ENCODE measurements around the gene PGBD5.

PGBD5 gene

GRCh38 chr1:230382001-230382491 is 44.1 kb downstream of the PGBD5 start:
- Histone ChIP-seq H3K36me3 (ENCODE audit: control insufficient read depth, insufficient read depth, low read length) (no peaks in the 10 kb centered on the region), H3K4me1 (ENCODE audit: control insufficient read depth, insufficient read depth, low read length) (no peaks in the 10 kb centered on the region), H3K27me3 (ENCODE audit: control insufficient read depth, insufficient read depth, low read length) (no peaks in the 10 kb centered on the region), H3K9me3 (ENCODE audit: control insufficient read depth, insufficient read depth, low read length) (no peaks in the 10 kb centered on the region), H3K4me3 (ENCODE audit: low read depth, low read length) (no peak overlapping the region), H3K9ac (ENCODE audit: low read depth, low read length) (no peak overlapping the region)

DNA sequence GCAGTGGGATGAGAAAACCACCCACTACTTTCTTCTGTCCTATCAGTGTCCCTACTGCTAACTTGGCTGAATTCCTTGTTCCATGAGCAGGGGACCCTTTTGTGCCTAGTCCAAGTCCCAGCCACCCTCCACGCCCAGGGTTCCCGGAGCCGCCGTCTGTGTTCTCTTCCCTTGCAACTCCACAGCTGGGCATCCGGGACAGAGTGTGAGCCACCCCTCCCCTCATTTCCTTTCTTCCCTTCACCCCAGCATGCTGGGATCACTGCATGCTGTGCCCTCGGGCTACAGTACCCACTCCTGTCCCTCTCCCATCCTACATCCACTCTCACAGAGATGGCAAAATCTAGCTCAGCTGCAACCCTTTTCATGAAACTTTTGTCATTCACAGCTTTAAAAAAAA is 44.5 kb downstream of the PGBD5 start:
- no peaks in the 10 kb centered on the region for H3K4me1 ChIP-seq (ENCODE audit: control insufficient read depth, insufficient read depth, low read length)
- no peaks in the 10 kb centered on the region for H3K9me3 ChIP-seq (ENCODE audit: control insufficient read depth, insufficient read depth, low read length)
- H3K9ac ChIP-seq (ENCODE audit: low read depth, low read length) = no peak overlapping the region
- no peaks in the 10 kb centered on the region for H3K27me3 ChIP-seq (ENCODE audit: control insufficient read depth, insufficient read depth, low read length)
- H3K4me3 ChIP-seq (ENCODE audit: low read depth, low read length) = no peak overlapping the region
- no peaks in the 10 kb centered on the region for H3K36me3 ChIP-seq (ENCODE audit: control insufficient read depth, insufficient read depth, low read length)

DNA sequence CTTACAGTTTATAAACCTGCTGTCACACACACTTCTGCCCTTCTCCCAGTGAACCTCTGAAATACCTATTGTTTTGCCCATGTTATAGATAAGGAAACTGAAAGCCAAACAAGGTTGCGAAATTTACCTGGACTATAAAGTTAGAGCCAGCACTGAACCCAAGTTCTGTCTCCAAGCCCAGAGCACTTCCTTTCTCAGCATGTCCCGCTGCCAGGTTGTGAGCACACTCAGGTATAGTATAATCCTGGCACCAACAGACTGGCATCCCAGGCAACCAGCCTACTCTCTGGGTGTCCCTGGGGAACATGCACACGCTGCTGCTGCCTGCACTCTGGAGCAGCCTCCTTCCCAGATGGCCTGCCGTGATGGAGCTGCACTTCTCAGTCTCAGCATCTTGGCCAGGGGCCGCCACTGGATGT is 45.1 kb downstream of the PGBD5 start:
- H3K27me3 ChIP-seq (ENCODE audit: control insufficient read depth, insufficient read depth, low read length) = no peaks in the 10 kb centered on the region
- no peaks in the 10 kb centered on the region for H3K36me3 ChIP-seq (ENCODE audit: control insufficient read depth, insufficient read depth, low read length)
- H3K9ac ChIP-seq (ENCODE audit: low read depth, low read length) = no peak overlapping the region
- H3K4me3 ChIP-seq (ENCODE audit: low read depth, low read length) = no peak overlapping the region
- H3K9me3 ChIP-seq (ENCODE audit: control insufficient read depth, insufficient read depth, low read length) = no peaks in the 10 kb centered on the region
- H3K4me1 ChIP-seq (ENCODE audit: control insufficient read depth, insufficient read depth, low read length) = no peaks in the 10 kb centered on the region

DNA sequence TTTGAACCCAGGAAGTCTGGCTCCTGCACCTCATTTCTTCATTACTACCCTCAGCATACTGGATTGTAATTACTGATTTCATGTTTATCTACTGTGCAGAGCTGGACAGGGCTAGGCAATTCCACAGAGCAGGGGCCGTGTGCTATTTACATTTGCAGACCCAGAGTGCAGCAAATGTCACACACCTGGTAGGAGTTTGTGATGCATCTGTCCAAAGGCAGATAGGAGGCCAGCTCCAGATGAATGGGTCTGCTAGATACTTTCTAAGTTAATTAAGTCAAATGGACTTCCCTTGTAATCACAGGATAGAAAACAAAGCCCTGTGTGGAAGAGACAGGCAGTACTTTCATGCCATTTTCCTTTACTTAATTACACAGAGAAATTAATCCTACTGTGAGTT is 46.2 kb downstream of the PGBD5 start:
- Histone ChIP-seq H3K9ac (ENCODE audit: low read depth, low read length) (no peak overlapping the region), H3K4me3 (ENCODE audit: low read depth, low read length) (no peak overlapping the region), H3K36me3 (ENCODE audit: control insufficient read depth, insufficient read depth, low read length) (no peaks in the 10 kb centered on the region), H3K27me3 (ENCODE audit: control insufficient read depth, insufficient read depth, low read length) (no peaks in the 10 kb centered on the region), H3K4me1 (ENCODE audit: control insufficient read depth, insufficient read depth, low read length) (no peaks in the 10 kb centered on the region), H3K9me3 (ENCODE audit: control insufficient read depth, insufficient read depth, low read length) (no peaks in the 10 kb centered on the region)

DNA sequence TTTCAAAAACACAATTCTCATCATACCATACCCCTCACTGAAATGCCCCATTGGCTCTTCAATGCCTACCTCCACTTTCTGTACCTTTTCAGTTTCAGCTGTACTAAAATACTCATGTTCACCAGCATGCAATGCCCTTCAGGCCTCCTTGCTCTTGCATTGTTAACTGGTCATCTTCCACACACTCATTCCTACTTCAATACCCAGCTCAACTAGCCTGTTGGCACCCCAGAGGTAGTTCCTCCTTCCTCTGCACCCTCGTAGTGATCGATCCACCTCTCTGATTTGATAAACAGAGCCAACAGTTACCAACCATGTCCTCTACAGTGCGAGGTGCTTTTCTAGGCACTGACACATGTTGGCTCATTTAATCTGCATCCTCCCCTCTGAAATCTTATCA is 46.7 kb downstream of the PGBD5 start:
- Histone ChIP-seq H3K36me3 (ENCODE audit: control insufficient read depth, insufficient read depth, low read length) (no peaks in the 10 kb centered on the region), H3K4me1 (ENCODE audit: control insufficient read depth, insufficient read depth, low read length) (no peaks in the 10 kb centered on the region), H3K4me3 (ENCODE audit: low read depth, low read length) (no peak overlapping the region), H3K27me3 (ENCODE audit: control insufficient read depth, insufficient read depth, low read length) (no peaks in the 10 kb centered on the region), H3K9ac (ENCODE audit: low read depth, low read length) (no peak overlapping the region), H3K9me3 (ENCODE audit: control insufficient read depth, insufficient read depth, low read length) (no peaks in the 10 kb centered on the region)

- no peaks in the 10 kb centered on the region for H3K4me1 ChIP-seq (ENCODE audit: control insufficient read depth, insufficient read depth, low read length)
- H3K36me3 ChIP-seq (ENCODE audit: control insufficient read depth, insufficient read depth, low read length) = no peaks in the 10 kb centered on the region
- H3K9ac ChIP-seq (ENCODE audit: low read depth, low read length) = no peak overlapping the region
- no peaks in the 10 kb centered on the region for H3K9me3 ChIP-seq (ENCODE audit: control insufficient read depth, insufficient read depth, low read length)
- H3K27me3 ChIP-seq (ENCODE audit: control insufficient read depth, insufficient read depth, low read length) = no peaks in the 10 kb centered on the region
- H3K4me3 ChIP-seq (ENCODE audit: low read depth, low read length) = no peak overlapping the region
Measured at GRCh38 chr1:230377851-230378250, 48.3 kb downstream of the PGBD5 start.

DNA sequence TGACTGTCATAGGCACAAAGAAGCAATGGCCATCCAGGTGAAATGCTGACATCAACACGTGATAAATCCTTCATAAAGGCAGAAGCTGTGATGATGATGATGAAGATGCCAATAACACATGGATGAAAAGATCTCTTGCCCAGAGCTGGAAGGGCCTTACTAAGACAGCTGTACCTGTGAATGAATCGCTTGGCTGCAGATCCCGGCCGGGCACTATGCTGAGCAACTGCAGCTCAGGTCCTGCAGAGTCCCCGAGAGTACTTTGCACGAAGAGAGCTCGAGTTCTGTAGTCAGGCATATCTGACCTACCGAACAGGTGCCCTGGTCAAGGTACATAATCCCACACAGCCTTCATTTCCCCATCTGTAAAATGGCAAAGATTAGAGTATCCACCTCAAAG is 48.8 kb downstream of the PGBD5 start:
- H3K9me3 ChIP-seq (ENCODE audit: control insufficient read depth, insufficient read depth, low read length) = no peaks in the 10 kb centered on the region
- no peak overlapping the region for H3K9ac ChIP-seq (ENCODE audit: low read depth, low read length)
- no peaks in the 10 kb centered on the region for H3K4me1 ChIP-seq (ENCODE audit: control insufficient read depth, insufficient read depth, low read length)
- H3K27me3 ChIP-seq (ENCODE audit: control insufficient read depth, insufficient read depth, low read length) = no peaks in the 10 kb centered on the region
- no peaks in the 10 kb centered on the region for H3K36me3 ChIP-seq (ENCODE audit: control insufficient read depth, insufficient read depth, low read length)
- H3K4me3 ChIP-seq (ENCODE audit: low read depth, low read length) = no peak overlapping the region

DNA sequence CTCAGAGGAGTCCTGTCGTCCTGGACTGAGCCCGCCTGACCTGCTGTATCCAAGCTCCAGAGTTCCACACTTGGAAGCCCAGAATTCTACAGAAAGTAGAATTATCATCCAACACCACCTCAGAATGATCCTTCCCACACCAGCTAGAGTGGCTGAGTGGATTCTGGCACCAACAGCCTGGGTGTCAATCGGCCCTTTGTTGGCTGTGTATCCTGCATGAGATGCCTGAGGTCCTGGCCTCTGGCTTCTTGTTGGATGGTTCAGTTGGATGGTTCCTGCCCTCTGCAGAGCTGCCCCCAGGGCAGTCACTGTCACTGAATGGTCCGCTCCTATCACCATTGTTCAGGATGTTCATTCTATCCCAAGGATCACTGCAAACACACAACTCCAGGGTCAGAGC is 49.8 kb downstream of the PGBD5 start:
- Histone ChIP-seq H3K36me3 (ENCODE audit: control insufficient read depth, insufficient read depth, low read length) (no peaks in the 10 kb centered on the region), H3K4me3 (ENCODE audit: low read depth, low read length) (no peak overlapping the region), H3K9me3 (ENCODE audit: control insufficient read depth, insufficient read depth, low read length) (no peaks in the 10 kb centered on the region), H3K27me3 (ENCODE audit: control insufficient read depth, insufficient read depth, low read length) (no peaks in the 10 kb centered on the region), H3K4me1 (ENCODE audit: control insufficient read depth, insufficient read depth, low read length) (no peaks in the 10 kb centered on the region), H3K9ac (ENCODE audit: low read depth, low read length) (no peak overlapping the region)

DNA sequence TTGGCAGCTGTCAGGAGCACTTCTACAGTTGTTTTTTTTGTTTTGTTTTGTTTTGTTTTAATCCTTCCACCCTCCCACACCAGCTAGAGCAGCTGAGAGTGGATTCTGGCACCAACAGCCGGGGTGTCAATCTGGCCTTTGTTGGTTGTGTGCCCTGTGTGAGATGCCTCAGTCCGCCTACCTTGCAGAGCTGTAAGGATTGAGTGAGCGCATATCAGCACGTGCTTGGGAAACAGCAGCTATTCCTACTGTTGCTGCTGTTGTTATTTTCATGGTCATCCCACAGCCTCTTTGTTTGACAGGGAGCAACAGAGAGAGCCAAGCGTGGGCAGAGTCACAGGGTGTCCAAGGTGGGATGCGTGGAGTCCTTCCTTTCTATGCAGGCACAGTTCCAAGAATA is 50.4 kb downstream of the PGBD5 start:
- H3K9ac ChIP-seq (ENCODE audit: low read depth, low read length) = no peak overlapping the region
- no peaks in the 10 kb centered on the region for H3K36me3 ChIP-seq (ENCODE audit: control insufficient read depth, insufficient read depth, low read length)
- no peaks in the 10 kb centered on the region for H3K9me3 ChIP-seq (ENCODE audit: control insufficient read depth, insufficient read depth, low read length)
- H3K4me3 ChIP-seq (ENCODE audit: low read depth, low read length) = no peak overlapping the region
- no peaks in the 10 kb centered on the region for H3K4me1 ChIP-seq (ENCODE audit: control insufficient read depth, insufficient read depth, low read length)
- no peaks in the 10 kb centered on the region for H3K27me3 ChIP-seq (ENCODE audit: control insufficient read depth, insufficient read depth, low read length)

GRCh38 chr1:230375147-230375546 is 51.0 kb downstream of the PGBD5 start:
- no peaks in the 10 kb centered on the region for H3K4me1 ChIP-seq (ENCODE audit: control insufficient read depth, insufficient read depth, low read length)
- no peaks in the 10 kb centered on the region for H3K27me3 ChIP-seq (ENCODE audit: control insufficient read depth, insufficient read depth, low read length)
- H3K9ac ChIP-seq (ENCODE audit: low read depth, low read length) = no peak overlapping the region
- H3K4me3 ChIP-seq (ENCODE audit: low read depth, low read length) = no peak overlapping the region
- H3K36me3 ChIP-seq (ENCODE audit: control insufficient read depth, insufficient read depth, low read length) = no peaks in the 10 kb centered on the region
- H3K9me3 ChIP-seq (ENCODE audit: control insufficient read depth, insufficient read depth, low read length) = no peaks in the 10 kb centered on the region

DNA sequence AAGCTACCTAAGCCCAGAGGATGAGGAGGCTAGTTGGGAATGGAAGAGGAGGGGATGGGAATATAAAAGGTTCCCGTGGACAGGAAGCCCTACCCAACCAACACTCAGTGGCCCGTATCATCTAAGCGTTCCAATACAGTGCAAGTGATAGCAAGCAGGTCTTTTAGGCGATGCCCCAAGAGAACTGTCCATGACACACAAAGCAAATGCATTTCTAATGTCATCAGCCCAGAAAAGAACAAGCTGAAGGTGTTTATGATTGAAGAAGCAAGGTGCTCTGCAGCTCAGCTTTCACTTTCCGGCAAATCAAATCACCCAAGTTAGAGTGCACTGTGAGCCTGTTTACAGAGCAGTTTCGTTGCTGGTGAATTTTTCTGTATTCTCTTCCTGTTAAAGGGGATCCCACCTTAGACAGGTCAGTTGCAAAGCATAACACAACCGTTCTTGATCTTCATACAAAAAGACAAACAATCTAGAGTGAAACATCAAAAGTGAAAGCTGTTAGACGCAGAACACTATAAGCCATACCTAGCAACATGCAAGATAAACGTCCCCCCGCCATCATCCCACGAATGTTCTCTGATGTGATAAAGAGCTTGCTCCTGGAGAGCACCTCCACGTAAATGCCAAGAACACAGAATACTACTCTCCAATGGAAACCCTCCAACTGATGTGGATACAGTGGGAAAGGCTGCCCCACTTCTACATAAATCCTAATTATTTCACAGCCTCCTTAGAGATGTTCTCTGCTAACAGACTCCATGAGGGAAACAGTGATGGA is 54.0 kb downstream of the PGBD5 start:
- H3K4me1 ChIP-seq (ENCODE audit: control insufficient read depth, insufficient read depth, low read length) = no peaks in the 10 kb centered on the region
- no peak overlapping the region for H3K4me3 ChIP-seq (ENCODE audit: low read depth, low read length)
- H3K27me3 ChIP-seq (ENCODE audit: control insufficient read depth, insufficient read depth, low read length) = no peaks in the 10 kb centered on the region
- H3K36me3 ChIP-seq (ENCODE audit: control insufficient read depth, insufficient read depth, low read length) = no peaks in the 10 kb centered on the region
- H3K9me3 ChIP-seq (ENCODE audit: control insufficient read depth, insufficient read depth, low read length) = no peaks in the 10 kb centered on the region
- no peak overlapping the region for H3K9ac ChIP-seq (ENCODE audit: low read depth, low read length)

- Histone ChIP-seq H3K27me3 (ENCODE audit: control insufficient read depth, insufficient read depth, low read length) (no peaks in the 10 kb centered on the region), H3K36me3 (ENCODE audit: control insufficient read depth, insufficient read depth, low read length) (no peaks in the 10 kb centered on the region), H3K4me1 (ENCODE audit: control insufficient read depth, insufficient read depth, low read length) (no peaks in the 10 kb centered on the region), H3K4me3 (ENCODE audit: low read depth, low read length) (no peak overlapping the region), H3K9me3 (ENCODE audit: control insufficient read depth, insufficient read depth, low read length) (no peaks in the 10 kb centered on the region), H3K9ac (ENCODE audit: low read depth, low read length) (no peak overlapping the region)
Measured at GRCh38 chr1:230370109-230370508, 56.0 kb downstream of the PGBD5 start.

Data from iPS-15b (cell line).